Measurements from ENCODE around the gene WAC.

GRCh38 chr10:28628184-28628893 is 95.4 kb downstream of the WAC start:
- TF ChIP-seq CTCF (IDR thresholded peaks at IDR 0.05; ENCODE audit: insufficient read depth, low read depth, low read length) (peak; percentile 93), EZH2 (IDR thresholded peaks at IDR 0.05; ENCODE audit: insufficient read depth, low read length) (no peak)

Measured in astrocyte (in vitro differentiated cells and primary cell).